H1 (cell line): ENCODE measurements around the gene CLIC1. TPM values are rescaled to one million over a fixed set of nuclear protein-coding genes. Genes with fewer than 3 reads are reported as not detected.

Source experiments
- CTCF ChIA-PET: fragments of 300-600 bp; sonication (Branson Sonifier 250); formaldehyde crosslinking; loops from one replicate; lab custom pipeline; 2021; ENCODE audit not compliant: partially characterized antibody; lab: Charles Lee
- POLR2A ChIA-PET: fragments of 300-600 bp; sonication (Branson Sonifier 250); formaldehyde crosslinking; loops from one replicate; lab custom pipeline; 2021; ENCODE audit warnings: inconsistent platforms; ENCODE audit not compliant: partially characterized antibody; lab: Charles Lee
- DNase-seq, 2 experiments: peaks; one replicate each; pipeline versions ENCODE4 v3.0.0 to v3.0.0-alpha.2; 2010 to 2022; ENCODE audit warnings: low spot score in 2 of 2, low read depth in 1 of 2, mixed read lengths in 1 of 2
- FAIRE-seq: peaks from 2 replicates; lab custom pipeline; 2011; peaks lifted over from hg19 to GRCh38; lab: Jason Lieb, UNC
- H2AFZ ChIP-seq: 2 replicates; pipeline ENCODE4 v1.8.1; 2012; ENCODE audit warnings: low read length, inconsistent platforms
- H2AK5ac ChIP-seq: 2 replicates; pipeline ENCODE4 v1.6.1; 2013; ENCODE audit warnings: low read depth, low read length
- H2BK120ac ChIP-seq: replicated peaks from 2 replicates; pipeline ENCODE3; 2013; ENCODE audit warnings: low read depth, low read length, inconsistent platforms
- H2BK12ac ChIP-seq: 2 replicates; pipeline ENCODE4 v1.6.1; 2013; ENCODE audit warnings: low read depth, low read length
- H2BK15ac ChIP-seq: 2 replicates; pipeline ENCODE4 v1.6.1; 2013; ENCODE audit warnings: low read length
- H2BK20ac ChIP-seq: 2 replicates; pipeline ENCODE4 v1.6.1; 2013; ENCODE audit warnings: low read length
- H2BK5ac ChIP-seq: 2 replicates; pipeline ENCODE4 v1.6.1; 2013; ENCODE audit warnings: low read depth, low read length
- H3K14ac ChIP-seq: 2 replicates; pipeline ENCODE4 v1.6.1; 2013; ENCODE audit warnings: inconsistent platforms; ENCODE audit not compliant: insufficient read length
- H3K18ac ChIP-seq: 2 replicates; pipeline ENCODE4 v1.6.1; 2013; ENCODE audit warnings: low read length; ENCODE audit errors: extremely low read depth
- H3K23ac ChIP-seq: 2 replicates; pipeline ENCODE4 v1.6.1; 2013; ENCODE audit warnings: inconsistent platforms; ENCODE audit not compliant: insufficient read length
- H3K23me2 ChIP-seq: 2 replicates; pipeline ENCODE4 v1.6.1; 2013; ENCODE audit warnings: low read depth, low read length
- H3K27ac ChIP-seq: 2 replicates; pipeline ENCODE4 v1.6.1; 2011; ENCODE audit warnings: low read depth, low read length, inconsistent platforms
- H3K27me3 ChIP-seq, 4 experiments: replicated peaks in 1 of 4; 1 replicate in 1 of 4; 2 replicates in 3 of 4; pipeline versions ENCODE4 v1.6.1 to v1.8.1; 2011 to 2013; ENCODE audit warnings: low read length in 3 of 4, mild to moderate bottlenecking in 3 of 4, inconsistent platforms in 2 of 4, mixed read lengths in 2 of 4, moderate library complexity in 1 of 4; ENCODE audit not compliant: control insufficient read depth in 3 of 4, insufficient read depth in 3 of 4; ENCODE audit errors: extremely low read depth in 1 of 4
- H3K36me3 ChIP-seq, 4 experiments: 2 replicates each; pipeline versions ENCODE4 v1.6.1 to v1.8.1; 2011 to 2013; ENCODE audit warnings: mild to moderate bottlenecking in 4 of 4, low read length in 3 of 4, moderate library complexity in 2 of 4, control low read depth in 1 of 4, inconsistent platforms in 1 of 4; ENCODE audit not compliant: insufficient read depth in 4 of 4, control insufficient read depth in 2 of 4
- H3K4ac ChIP-seq: replicated peaks from 2 replicates; pipeline ENCODE3; 2013; ENCODE audit warnings: low read length, low read depth, mixed read lengths, inconsistent platforms; ENCODE audit not compliant: insufficient read length
- H3K4me1 ChIP-seq, 4 experiments: replicated peaks in 1 of 4; 1 replicate in 1 of 4; 2 replicates in 3 of 4; pipeline versions ENCODE4 v1.6.1 to v1.8.1; 2011 to 2013; ENCODE audit warnings: low read length in 3 of 4, inconsistent platforms in 2 of 4, mixed read lengths in 1 of 4; ENCODE audit not compliant: insufficient read depth in 4 of 4, control insufficient read depth in 3 of 4
- H3K4me2 ChIP-seq, 2 experiments: 2 replicates each; pipeline versions ENCODE4 v1.6.1 to v1.8.1; 2011 to 2013; ENCODE audit warnings: low read depth in 2 of 2, low read length in 2 of 2, control low read depth in 1 of 2, inconsistent platforms in 1 of 2, mild to moderate bottlenecking in 1 of 2; ENCODE audit not compliant: insufficient read depth in 1 of 2
- H3K4me3 ChIP-seq, 4 experiments: fragments of 200-600, 300-600 bp in 1 of 4; sonication (generic), shearing (Covaris generic), sonication (Bioruptor Twin) in 1 of 4; 2 replicates each; pipeline versions ENCODE4 v1.5.1 to v1.8.1; 2011 to 2016; ENCODE audit warnings: low read length in 4 of 4, low read depth in 3 of 4, control low read depth in 2 of 4, inconsistent platforms in 2 of 4, mild to moderate bottlenecking in 2 of 4, mixed read lengths in 1 of 4, moderate library complexity in 1 of 4; ENCODE audit not compliant: insufficient read depth in 2 of 4; ENCODE audit errors: extremely low read depth in 1 of 4
- H3K56ac ChIP-seq: replicated peaks from 2 replicates; pipeline ENCODE3; 2013; ENCODE audit warnings: low read depth, mild to moderate bottlenecking, mixed read lengths, low read length, inconsistent platforms; ENCODE audit not compliant: insufficient read length
- H3K79me1 ChIP-seq: 2 replicates; pipeline ENCODE4 v1.6.1; 2013; ENCODE audit warnings: low read depth, low read length, control low read depth
- H3K79me2 ChIP-seq, 2 experiments: 2 replicates each; pipeline versions ENCODE4 v1.6.1 to v1.8.1; 2012 to 2013; ENCODE audit warnings: low read length in 2 of 2, mild to moderate bottlenecking in 2 of 2, inconsistent platforms in 1 of 2; ENCODE audit not compliant: insufficient read depth in 2 of 2, control insufficient read depth in 1 of 2
- H3K9ac ChIP-seq, 4 experiments: replicated peaks in 1 of 4; 1 replicate in 1 of 4; 2 replicates in 3 of 4; pipeline versions ENCODE4 v1.6.1 to v1.8.1; 2011 to 2013; ENCODE audit warnings: low read depth in 3 of 4, low read length in 3 of 4, control low read depth in 2 of 4, mild to moderate bottlenecking in 2 of 4, moderate library complexity in 2 of 4, inconsistent platforms in 1 of 4; ENCODE audit errors: extremely low read depth in 1 of 4
- H3K9me3 ChIP-seq, 2 experiments: 2 replicates each; pipeline versions ENCODE4 v1.6.1 to v1.8.1; 2012 to 2013; ENCODE audit warnings: mild to moderate bottlenecking in 2 of 2, moderate library complexity in 2 of 2, control low read depth in 1 of 2, inconsistent platforms in 1 of 2, low read depth in 1 of 2, low read length in 1 of 2, mixed read lengths in 1 of 2; ENCODE audit not compliant: insufficient read depth in 2 of 2
- H4K20me1 ChIP-seq, 2 experiments: replicated peaks in 1 of 2; 2 replicates each; pipeline versions ENCODE3 to v1.8.1; 2011 to 2013; ENCODE audit warnings: inconsistent platforms in 2 of 2, low read length in 2 of 2, mild to moderate bottlenecking in 1 of 2; ENCODE audit not compliant: insufficient read depth in 2 of 2, control insufficient read depth in 1 of 2
- H4K5ac ChIP-seq: 2 replicates; pipeline ENCODE4 v1.6.1; 2013; ENCODE audit warnings: low read length, low read depth, mixed read lengths, inconsistent platforms; ENCODE audit not compliant: insufficient read length
- H4K8ac ChIP-seq: 2 replicates; pipeline ENCODE4 v1.8.0; 2013; ENCODE audit warnings: mild to moderate bottlenecking, moderate library complexity, low read length, inconsistent platforms; ENCODE audit not compliant: insufficient read depth; ENCODE audit errors: extremely low read depth
- H4K91ac ChIP-seq: replicated peaks from 2 replicates; pipeline ENCODE3; 2013; ENCODE audit warnings: low read length, mixed read lengths, inconsistent platforms; ENCODE audit not compliant: insufficient read length
- CHD2 ChIP-seq: IDR thresholded peaks from 2 replicates; pipeline ENCODE4 v1.6.1; 2012; ENCODE audit warnings: low read length, improper control_type of control experiment
- RNF2 ChIP-seq: fragments of 200-900, 300-1000 bp; sonication (generic); IDR thresholded peaks from 2 replicates; pipeline ENCODE4 v1.7.1; 2016; ENCODE audit warnings: borderline replicate concordance, low read depth, mild to moderate bottlenecking, antibody characterized with exemption, low read length; ENCODE audit not compliant: poor library complexity, severe bottlenecking; ENCODE audit errors: missing control alignments
- SIN3A ChIP-seq, 2 experiments: IDR thresholded peaks in 1 of 2; conservative IDR thresholded peaks in 1 of 2; 2 replicates each; pipeline ENCODE4 v1.6.1; 2011 to 2012; ENCODE audit warnings: low read length in 2 of 2, improper control_type of control experiment in 1 of 2, low read depth in 1 of 2, mild to moderate bottlenecking in 1 of 2
- WGBS, 2 experiments: shearing (Covaris generic) in 1 of 2; methylation state at CpG; one replicate each; pipeline versions ENCODE4 v1.1.6 to v1.1.7; 2013 to 2015; ENCODE audit warnings: low lambda C conversion rate in 2 of 2, mixed read lengths in 2 of 2, inconsistent platforms in 1 of 2, low coverage in 1 of 2, missing lambda C conversion rate in 1 of 2; ENCODE audit not compliant: insufficient replicate concordance in 2 of 2, insufficient coverage in 1 of 2, insufficient read length in 1 of 2; ENCODE audit errors: extremely low coverage in 1 of 2, missing lambda C conversion rate in 1 of 2; 5-methylcytosine and 5-hydroxymethylcytosine counted together
- polyA plus RNA-seq, 7 experiments: library from polyadenylated mRNA; depleted of rRNA in 3 of 7; stranded (reverse) in 5 of 7; unstranded in 2 of 7; fragments of >200 nt in 5 of 7; fragments of 200-250 nt in 2 of 7; gene quantifications; 1 replicate in 5 of 7; 2 replicates in 1 of 7; 4 replicates in 1 of 7; pipeline versions ENCODE4 v1.2.1 to v1.2.3, GENCODE V29; 2011 to 2013; ENCODE audit warnings: missing spikeins in 2 of 7, mixed read lengths in 2 of 7
- total RNA-seq: library from RNA; stranded (reverse); fragmentation: NEBNext Ultra II Directional; extraction: Animal tissue kit (Norgen Biotek cat#: 25700); gene quantifications from 2 replicates; pipeline ENCODE4 v1.2.1, GENCODE V29; 2021
- TF ChIP-seq, protein P1 (sequence below): IDR thresholded peaks from 2 replicates; pipeline ENCODE4 v1.6.1; 2012; ENCODE audit warnings: inconsistent platforms

CLIC1 gene
- total and polyA plus RNA-seq, 2 of the 8 experiments (the other 6 are each of a cell fraction or from before 2014, with no cell fraction given): 250 to 277 TPM

GRCh38 chr6:31779908-31780307 is 43.6 kb upstream of the CLIC1 start:
- no peak for DNase-seq
- H2BK12ac ChIP-seq: no peak overlapping the region
- no peaks in the 10 kb centered on the region; a peak in 1 of 7 replicates for H3K27me3 ChIP-seq
- H2AFZ ChIP-seq: no peak overlapping the region
- H3K14ac ChIP-seq: no peak overlapping the region
- no peak overlapping the region for H3K18ac ChIP-seq
- H3K4me2 ChIP-seq: no peak overlapping the region
- no peak overlapping the region for H4K8ac ChIP-seq
- 0 out of 2 replicates have a peak, but pooled peaks cover 1% of the 10 kb centered on the region for H3K23me2 ChIP-seq
- H4K91ac ChIP-seq: no peak overlapping the region
- H3K4ac ChIP-seq: no peak overlapping the region
- H3K4me3 ChIP-seq: no peak overlapping the region
- H4K20me1 ChIP-seq: peaks cover 1 to 3% of the 10 kb centered on the region in 2 experiments
- H3K79me1 ChIP-seq: no peaks in the 10 kb centered on the region
- POLR2A ChIA-PET: interaction anchor here (0.6 to 10.7 kb wide), 8 partner anchors 8 to 115 kb away, joined by 3 to 85 read pairs (median 4); partner anchors contain the start of genes GPANK1, HSPA1B and VARS1
- H2BK20ac ChIP-seq: no peak overlapping the region
- no peaks in the 10 kb centered on the region for H3K79me2 ChIP-seq
- CTCF ChIA-PET: interaction anchor here (0.9 to 15.6 kb wide), 6 partner anchors 5 to 112 kb away, joined by 3 to 228 read pairs (median 10); partner anchors contain the start of genes LSM2, VARS1 and VWA7
- no peaks in the 10 kb centered on the region for H3K9me3 ChIP-seq
- H2BK15ac ChIP-seq: no peak overlapping the region
- 96% methylated on average over 10 of the region's 10 CpGs; no CpG with 5 or more reads in 1 of the 2 experiments for WGBS, 2 experiments
- H3K56ac ChIP-seq: no peak overlapping the region
- peaks cover 26 to 64% (median 50%) of the 10 kb centered on the region in 4 experiments for H3K36me3 ChIP-seq
- H3K9ac ChIP-seq: no peak overlapping the region
- H3K27ac ChIP-seq: no peak overlapping the region
- H3K23ac ChIP-seq: no peak overlapping the region
- no peak overlapping the region for H2BK5ac ChIP-seq
- no peak overlapping the region for H2AK5ac ChIP-seq
- no peak overlapping the region for H4K5ac ChIP-seq
- H3K4me1 ChIP-seq: peaks cover 0 to 7% (median 3%) of the 10 kb centered on the region in 4 experiments; a peak in 3 of 7 replicates
- no peak for FAIRE-seq
- TF ChIP-seq RNF2: no peak
- no peak for TF ChIP-seq SIN3A (conservative IDR thresholded peaks at IDR 0.05 in 1 of 2, IDR thresholded peaks at IDR 0.05 in 1 of 2; ENCODE audit: low read depth in 1 of 2, low read length in 2 of 2)
- TF ChIP-seq, protein P1, sequence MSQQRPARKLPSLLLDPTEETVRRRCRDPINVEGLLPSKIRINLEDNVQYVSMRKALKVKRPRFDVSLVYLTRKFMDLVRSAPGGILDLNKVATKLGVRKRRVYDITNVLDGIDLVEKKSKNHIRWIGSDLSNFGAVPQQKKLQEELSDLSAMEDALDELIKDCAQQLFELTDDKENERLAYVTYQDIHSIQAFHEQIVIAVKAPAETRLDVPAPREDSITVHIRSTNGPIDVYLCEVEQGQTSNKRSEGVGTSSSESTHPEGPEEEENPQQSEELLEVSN: no peak
- TF ChIP-seq CHD2: no peak
- no peak overlapping the region for H2BK120ac ChIP-seq
